ENCODE measurements around the gene IGSF8. TPM values are rescaled to one million over a fixed set of nuclear protein-coding genes. Genes with fewer than 3 reads are reported as not detected.

The IGSF8 gene
- total and polyA plus RNA-seq, 2 of the 8 experiments (the other 6 are each of a cell fraction or from before 2014, with no cell fraction given), result 69.6 to 132 TPM

- TF ChIP-seq YY1 (IDR thresholded peaks at IDR 0.05; ENCODE audit: low read depth, low read length) (no peak), ASH2L (IDR thresholded peaks at IDR 0.05; ENCODE audit: low read length) (no peak), CHD1 (IDR thresholded peaks at IDR 0.05; ENCODE audit: low read depth, low read length) (no peak), KDM1A (IDR thresholded peaks at IDR 0.05; ENCODE audit: borderline replicate concordance, low read length) (no peak), RFX5 (IDR thresholded peaks at IDR 0.05; ENCODE audit: borderline replicate concordance, low read depth, low read length) (no peak), CHD7 (IDR thresholded peaks at IDR 0.05; ENCODE audit: insufficient replicate concordance, low read length) (no peak)
Measured at GRCh38 chr1:160121388-160121787, 23.0 kb upstream of the IGSF8 start (continued).

All from H1 (cell line).